Measurements from ENCODE around the gene CHRND. TPM values are rescaled to one million over a fixed set of nuclear protein-coding genes. Genes with fewer than 3 reads are reported as not detected.
A peak's percentile ranks its signal among the peaks of the same experiment; 100 is the strongest.
"Not testable (repeated sequence)": the region's sequence is repeated elsewhere in the genome, so short reads cannot be mapped to it uniquely, and the experiment has no call there.

The CHRND gene
- total and polyA plus RNA-seq, 5 donors, result 0.09 to 0.53 TPM; not detected in 3

GRCh38 chr2:232549655-232550353 lies 23.8 kb downstream of the CHRND start:
- intact Hi-C loops (cut with DNase I), result no loop called here
- DNase-seq (no peak), ATAC-seq (no peak)
- peak overlapping the region; percentile 86 for H3K4me3 ChIP-seq (ENCODE audit: low read length)
- WGBS, result 42% methylated on average over 21 of the region's 21 CpGs
- H3K27me3 ChIP-seq (ENCODE audit: control insufficient read depth, insufficient read depth), result no peaks in the 10 kb centered on the region
- H3K4me1 ChIP-seq (ENCODE audit: control insufficient read depth, insufficient read depth, low read length), result no peaks in the 10 kb centered on the region
- peak overlapping the region; percentile 96 for H3K27ac ChIP-seq (ENCODE audit: low read length)
- no peaks in the 10 kb centered on the region for H3K9me3 ChIP-seq (ENCODE audit: control insufficient read depth, low read length)

GRCh38 chr2:232550354-232551249 lies 24.6 kb downstream of the CHRND start, which contains the start of the genes EIF4E2 and TIGD1:
Gene EIF4E2, plus strand, starts transcription at chr2:232550689. Its CDS starts 36 bp downstream, at chr2:232550725.
Gene TIGD1, minus strand, starts transcription at chr2:232550557. Its CDS starts 675 bp downstream, at chr2:232549882.
- under 1% methylated on average over 81 of the region's 81 CpGs for WGBS
- DNase-seq (peak; percentile 95 to 98 (median 98)), ATAC-seq (peak; percentile 98)
- peak within 1 kb of the TSS; percentile 86 for H3K4me3 ChIP-seq (ENCODE audit: low read length)
- no peaks in the 10 kb centered on the region for H3K27me3 ChIP-seq (ENCODE audit: control insufficient read depth, insufficient read depth)
- no peaks in the 10 kb centered on the region for H3K4me1 ChIP-seq (ENCODE audit: control insufficient read depth, insufficient read depth, low read length)
- peak within 1 kb of the TSS; percentile 96 for H3K27ac ChIP-seq (ENCODE audit: low read length)
- no peaks in the 10 kb centered on the region for H3K9me3 ChIP-seq (ENCODE audit: control insufficient read depth, low read length)
- intact Hi-C loops (cut with DNase I), result no loop called here

DNA sequence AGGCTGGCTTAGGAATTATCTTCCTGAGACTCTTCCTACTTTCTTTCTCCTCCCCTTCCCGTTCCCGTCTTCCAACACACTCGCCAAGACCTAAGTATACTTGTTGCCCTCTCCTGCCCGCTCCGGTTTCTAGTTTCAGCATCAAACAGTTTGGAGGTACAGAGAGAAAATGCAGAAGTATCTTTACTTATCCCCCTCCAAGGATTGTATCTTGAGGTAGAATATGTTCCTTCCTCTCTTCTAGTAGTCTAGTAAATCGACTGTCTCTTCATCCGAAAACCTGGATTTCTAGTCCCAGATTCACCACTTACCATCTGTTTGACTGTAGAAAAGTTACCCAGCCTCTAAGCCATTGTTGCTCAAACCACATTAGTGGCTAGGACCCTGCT lies 25.3 kb downstream of the CHRND start:
- Histone ChIP-seq H3K4me3 (ENCODE audit: low read length) (peak overlapping the region; percentile 86), H3K9me3 (ENCODE audit: control insufficient read depth, low read length) (no peaks in the 10 kb centered on the region), H3K4me1 (ENCODE audit: control insufficient read depth, insufficient read depth, low read length) (no peaks in the 10 kb centered on the region), H3K27ac (ENCODE audit: low read length) (peak overlapping the region; percentile 96), H3K27me3 (ENCODE audit: control insufficient read depth, insufficient read depth) (no peaks in the 10 kb centered on the region)
- intact Hi-C loops (cut with DNase I), result no loop called here
- DNase-seq (no peak), ATAC-seq (no peak)
- WGBS, result 13% methylated on average over 7 of the region's 7 CpGs

DNA sequence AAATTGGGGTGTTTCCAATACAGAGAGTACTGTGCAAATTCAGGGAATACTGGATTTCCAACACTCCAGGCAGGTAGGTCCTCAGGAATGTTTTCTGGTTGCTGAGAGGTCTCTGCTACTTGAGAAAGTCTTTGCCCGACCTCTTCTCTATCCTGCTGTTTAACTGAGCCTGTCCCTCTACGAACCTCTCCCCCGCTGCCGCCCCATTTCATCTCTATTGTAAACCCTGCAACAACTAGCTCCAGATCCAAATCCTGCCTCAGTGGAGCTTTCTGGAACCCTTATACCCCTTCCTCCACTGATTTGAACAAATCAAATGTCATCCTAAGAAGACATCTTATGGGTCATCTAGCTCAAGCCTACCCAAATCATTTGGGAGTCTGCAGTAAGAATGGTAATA lies 25.8 kb downstream of the CHRND start:
- peak overlapping the region; percentile 86 for H3K4me3 ChIP-seq (ENCODE audit: low read length)
- intact Hi-C loops (cut with DNase I), result no loop called here
- no peak for ATAC-seq
- H3K4me1 ChIP-seq (ENCODE audit: control insufficient read depth, insufficient read depth, low read length), result no peaks in the 10 kb centered on the region
- H3K27me3 ChIP-seq (ENCODE audit: control insufficient read depth, insufficient read depth), result no peaks in the 10 kb centered on the region
- DNase-seq, result no peak
- 93% methylated on average over 4 of the region's 4 CpGs for WGBS
- no peak overlapping the region for H3K27ac ChIP-seq (ENCODE audit: low read length)
- H3K9me3 ChIP-seq (ENCODE audit: control insufficient read depth, low read length), result no peaks in the 10 kb centered on the region

DNA sequence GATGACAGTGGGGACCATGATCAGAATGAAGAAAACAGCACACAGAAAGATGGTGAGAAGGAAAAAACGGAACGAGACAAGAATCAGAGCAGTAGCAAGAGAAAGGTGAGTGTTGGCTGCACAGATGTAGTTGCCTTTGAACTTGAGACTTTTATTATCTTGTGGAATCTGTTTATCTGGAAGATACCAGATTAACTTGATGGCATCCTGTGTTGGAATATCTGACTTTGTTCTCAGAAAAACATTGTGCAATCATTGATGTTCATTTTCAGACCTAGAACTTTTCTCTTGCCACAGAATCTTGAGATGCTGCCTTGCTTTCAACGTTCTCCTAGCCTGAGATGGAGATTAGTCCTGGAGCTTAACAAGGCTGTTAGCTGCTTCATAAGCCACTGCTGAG lies 30.5 kb downstream of the CHRND start:
- intact Hi-C loops (cut with DNase I), result no loop called here
- Histone ChIP-seq H3K27ac (ENCODE audit: low read length) (no peak overlapping the region), H3K27me3 (ENCODE audit: control insufficient read depth, insufficient read depth) (no peaks in the 10 kb centered on the region), H3K4me3 (ENCODE audit: low read length) (no peak overlapping the region), H3K4me1 (ENCODE audit: control insufficient read depth, insufficient read depth, low read length) (no peaks in the 10 kb centered on the region), H3K9me3 (ENCODE audit: control insufficient read depth, low read length) (no peaks in the 10 kb centered on the region)
- no peak for DNase-seq
- ATAC-seq, result no peak
- 82% methylated on average over 3 of the region's 3 CpGs for WGBS

DNA sequence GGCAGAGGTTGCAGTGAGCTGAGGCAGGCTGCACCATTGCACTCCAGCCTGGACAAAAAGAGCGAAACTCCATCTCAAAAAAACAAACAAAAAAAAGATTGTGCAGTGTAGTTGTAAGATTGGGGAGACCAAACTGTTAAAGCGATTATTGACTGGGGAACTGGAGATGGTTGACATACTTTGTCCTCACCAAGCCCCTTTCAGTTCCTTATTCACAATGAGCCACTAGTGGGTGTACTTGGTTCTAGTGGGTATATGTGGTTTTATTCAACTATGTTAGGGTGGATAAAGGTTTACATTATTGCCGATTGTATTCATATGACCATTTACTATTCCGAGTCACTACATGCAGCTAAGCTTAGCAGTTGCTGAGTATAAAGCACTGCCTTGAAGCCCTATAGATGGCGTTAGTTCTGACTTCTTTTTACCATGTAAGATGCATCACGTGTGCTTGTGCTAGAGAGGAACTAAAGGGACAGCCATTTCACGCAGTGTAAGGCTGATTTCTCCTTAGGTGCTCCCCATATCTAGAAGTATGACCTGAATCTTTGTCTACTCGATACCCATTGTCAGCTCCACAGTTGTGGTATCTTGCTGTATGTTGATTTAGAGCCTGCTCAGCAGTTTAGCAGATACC lies 36.7 kb downstream of the CHRND start:
- ATAC-seq, result no peak
- 89% methylated on average over 8 of the region's 8 CpGs for WGBS
- intact Hi-C loops (cut with DNase I), result no loop called here

DNA sequence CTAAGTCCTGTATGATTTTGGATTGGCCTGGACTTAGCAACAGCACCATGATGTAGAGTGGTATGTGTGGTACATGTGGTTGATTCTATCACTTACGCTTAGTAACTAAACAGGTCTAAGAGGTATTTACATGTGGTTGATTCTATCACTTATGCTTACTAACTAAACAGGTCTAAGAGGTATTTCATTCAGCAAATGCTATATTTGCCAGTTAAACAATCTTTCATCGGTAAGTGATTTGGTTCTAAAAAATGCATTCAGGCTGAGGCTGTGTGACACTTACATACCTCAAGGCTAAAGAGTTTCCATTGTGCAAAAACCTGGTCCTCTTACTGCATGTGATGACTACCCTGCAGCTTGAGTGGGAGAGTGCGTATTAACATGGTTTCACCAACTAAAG lies 37.6 kb downstream of the CHRND start:
- Histone ChIP-seq H3K4me3 (ENCODE audit: low read length) (no peak overlapping the region), H3K9me3 (ENCODE audit: control insufficient read depth, low read length) (no peaks in the 10 kb centered on the region), H3K4me1 (ENCODE audit: control insufficient read depth, insufficient read depth, low read length) (no peaks in the 10 kb centered on the region), H3K27ac (ENCODE audit: low read length) (no peak overlapping the region), H3K27me3 (ENCODE audit: control insufficient read depth, insufficient read depth) (no peaks in the 10 kb centered on the region)
- intact Hi-C loops (cut with DNase I), result no loop called here
- 65% methylated on average over 3 of the region's 3 CpGs for WGBS
- DNase-seq (no peak), ATAC-seq (no peak)

More for the DNA sequence above, 36.7 kb downstream of the CHRND start:
- no peak overlapping the region for H3K4me3 ChIP-seq (ENCODE audit: low read length)
- H3K9me3 ChIP-seq (ENCODE audit: control insufficient read depth, low read length), result no peaks in the 10 kb centered on the region
- H3K27ac ChIP-seq (ENCODE audit: low read length), result no peak overlapping the region
- H3K4me1 ChIP-seq (ENCODE audit: control insufficient read depth, insufficient read depth, low read length), result no peaks in the 10 kb centered on the region
- H3K27me3 ChIP-seq (ENCODE audit: control insufficient read depth, insufficient read depth), result no peaks in the 10 kb centered on the region
- no peak for DNase-seq

DNA sequence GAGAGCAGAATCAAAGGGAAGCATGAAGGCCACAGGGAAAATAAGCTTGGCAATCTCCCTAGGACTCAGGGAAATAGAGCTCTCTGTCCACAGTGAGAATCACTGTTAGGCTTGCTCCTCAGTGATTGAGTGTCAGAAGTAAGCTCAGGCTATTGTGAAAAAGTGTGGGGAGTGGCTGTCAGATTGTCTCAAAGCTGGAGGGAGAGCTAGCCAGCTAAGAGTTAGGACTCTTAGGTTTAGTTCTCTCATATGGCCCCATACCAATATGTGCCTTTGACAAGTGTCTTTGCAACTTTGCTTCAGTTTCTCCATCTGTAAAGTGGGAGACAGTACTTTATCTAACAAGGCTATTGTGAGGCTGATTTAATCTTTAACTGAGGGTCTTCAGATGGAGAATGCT lies 41.8 kb downstream of the CHRND start:
- H3K4me3 ChIP-seq (ENCODE audit: low read length), result no peak overlapping the region
- no peaks in the 10 kb centered on the region for H3K9me3 ChIP-seq (ENCODE audit: control insufficient read depth, low read length)
- DNase-seq (no peak), ATAC-seq (no peak)
- H3K27me3 ChIP-seq (ENCODE audit: control insufficient read depth, insufficient read depth), result no peaks in the 10 kb centered on the region
- intact Hi-C loops (cut with DNase I), result no loop called here
- no peaks in the 10 kb centered on the region for H3K4me1 ChIP-seq (ENCODE audit: control insufficient read depth, insufficient read depth, low read length)
- H3K27ac ChIP-seq (ENCODE audit: low read length), result no peak overlapping the region

GRCh38 chr2:232568161-232568560 lies 42.2 kb downstream of the CHRND start:
- WGBS, result 64% methylated on average over 5 of the region's 5 CpGs
- no peaks in the 10 kb centered on the region for H3K27me3 ChIP-seq (ENCODE audit: control insufficient read depth, insufficient read depth)
- H3K4me1 ChIP-seq (ENCODE audit: control insufficient read depth, insufficient read depth, low read length), result no peaks in the 10 kb centered on the region
- DNase-seq (no peak), ATAC-seq (peak; percentile 51 to 63)
- intact Hi-C loops (cut with DNase I), result no loop called here
- no peak overlapping the region for H3K27ac ChIP-seq (ENCODE audit: low read length)
- no peaks in the 10 kb centered on the region for H3K9me3 ChIP-seq (ENCODE audit: control insufficient read depth, low read length)
- H3K4me3 ChIP-seq (ENCODE audit: low read length), result no peak overlapping the region

DNA sequence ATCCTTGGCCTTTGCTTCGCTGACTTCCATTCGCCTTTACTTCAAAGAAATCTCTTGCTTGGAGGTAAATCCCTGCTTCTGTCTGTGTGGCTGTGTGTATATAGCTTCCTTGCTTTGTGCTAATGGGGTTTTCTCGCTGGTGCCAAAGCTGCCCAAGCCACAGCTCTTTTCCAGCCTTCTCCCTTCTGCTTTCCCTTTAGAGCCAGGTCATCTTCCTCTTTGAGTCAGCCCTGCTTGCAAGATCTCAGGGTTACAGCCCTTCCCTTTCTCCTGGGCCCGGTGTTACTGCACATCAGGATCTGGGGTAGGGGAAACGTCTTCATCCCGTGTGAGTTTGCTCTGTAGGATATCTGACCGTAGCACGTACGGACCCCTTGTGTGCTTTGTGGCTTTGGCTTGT lies 43.6 kb downstream of the CHRND start:
- intact Hi-C loops (cut with DNase I), result no loop called here
- H3K9me3 ChIP-seq (ENCODE audit: control insufficient read depth, low read length), result no peaks in the 10 kb centered on the region
- DNase-seq, result no peak
- no peak for ATAC-seq
- H3K4me1 ChIP-seq (ENCODE audit: control insufficient read depth, insufficient read depth, low read length), result no peaks in the 10 kb centered on the region
- no peak overlapping the region for H3K4me3 ChIP-seq (ENCODE audit: low read length)
- 94% methylated on average over 9 of the region's 9 CpGs for WGBS
- H3K27ac ChIP-seq (ENCODE audit: low read length), result no peak overlapping the region
- H3K27me3 ChIP-seq (ENCODE audit: control insufficient read depth, insufficient read depth), result no peaks in the 10 kb centered on the region

DNA sequence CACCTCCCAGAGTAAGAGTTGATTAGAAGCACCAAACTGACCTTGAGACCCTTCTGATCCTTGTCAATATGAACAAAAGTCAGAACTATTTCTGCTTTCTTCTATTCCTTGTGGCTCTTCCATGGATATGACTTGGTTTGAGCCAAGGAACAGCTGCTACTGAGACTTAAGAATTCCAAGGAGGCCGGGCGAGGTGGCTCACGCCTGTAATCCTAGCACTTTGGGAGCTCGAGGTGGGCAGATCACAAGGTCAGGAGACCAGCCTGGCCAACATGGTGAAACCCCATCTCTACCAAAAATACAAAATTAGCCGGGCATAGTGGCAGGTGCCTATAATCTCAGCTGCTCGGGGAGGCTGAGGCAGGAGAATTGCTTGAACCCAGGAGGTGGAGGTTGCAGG lies 44.5 kb downstream of the CHRND start:
- 94% methylated on average over 6 of the region's 6 CpGs for WGBS
- H3K4me1 ChIP-seq (ENCODE audit: control insufficient read depth, insufficient read depth, low read length); H3K27ac ChIP-seq (ENCODE audit: low read length); intact Hi-C loops (cut with DNase I); DNase-seq; H3K27me3 ChIP-seq (ENCODE audit: control insufficient read depth, insufficient read depth); ATAC-seq; H3K9me3 ChIP-seq (ENCODE audit: control insufficient read depth, low read length); H3K4me3 ChIP-seq (ENCODE audit: low read length): not testable (repeated sequence)

Data from right cardiac atrium (tissue), 5 donors.